Measurements from ENCODE around the gene RAPGEF1. TPM values are rescaled to one million over a fixed set of nuclear protein-coding genes. Genes with fewer than 3 reads are reported as not detected.
A peak's percentile ranks its signal among the peaks of the same experiment; 100 is the strongest.

Gene RAPGEF1
- polyA plus RNA-seq, 1 donor from 2014 or later, result 23.6 TPM

GRCh38 chr9:131590907-131591844, 148.7 kb downstream of the RAPGEF1 start:
- Histone ChIP-seq H3K4me3 (ENCODE audit: low read length) (no peak overlapping the region), H3K79me2 (replicated peaks; ENCODE audit: insufficient read depth, low read length) (no peaks in the 10 kb centered on the region), H3F3A (ENCODE audit: insufficient read depth, low read length, poor library complexity, severe bottlenecking) (no peaks in the 10 kb centered on the region), H3K4me2 (ENCODE audit: low read length) (no peak overlapping the region), H3K27me3 (ENCODE audit: insufficient read depth, low read depth, low read length) (no peaks in the 10 kb centered on the region), H4K20me1 (ENCODE audit: insufficient read depth) (no peaks in the 10 kb centered on the region), H3K9ac (ENCODE audit: low read length) (no peak overlapping the region), H3K36me3 (ENCODE audit: insufficient read depth, low read length) (no peaks in the 10 kb centered on the region), H3K9me3 (ENCODE audit: low read length) (no peaks in the 10 kb centered on the region), H3K9me2 (ENCODE audit: insufficient read depth, low read length) (no peaks in the 10 kb centered on the region), H3K27ac (ENCODE audit: low read length) (no peak overlapping the region), H2AFZ (ENCODE audit: low read depth, low read length) (no peak overlapping the region)
- peak; percentile 67 for TF ChIP-seq SMC3 (conservative IDR thresholded peaks at IDR 0.05; ENCODE audit: poor library complexity)
- peak; percentile 67 for TF ChIP-seq CTCF (IDR thresholded peaks at IDR 0.05; ENCODE audit: poor library complexity, severe bottlenecking)
- TF ChIP-seq RAD21 (conservative IDR thresholded peaks at IDR 0.05), result peak; percentile 70
- TF ChIP-seq EP300 (conservative IDR thresholded peaks at IDR 0.05; ENCODE audit: poor library complexity, severe bottlenecking), result no peak

- Histone ChIP-seq H3K36me3 (ENCODE audit: insufficient read depth, low read length) (no peaks in the 10 kb centered on the region), H3F3A (ENCODE audit: insufficient read depth, low read length, poor library complexity, severe bottlenecking) (no peaks in the 10 kb centered on the region), H3K27me3 (ENCODE audit: insufficient read depth, low read depth, low read length) (no peaks in the 10 kb centered on the region), H3K9ac (ENCODE audit: low read length) (no peak overlapping the region), H3K27ac (ENCODE audit: low read length) (no peak overlapping the region), H3K4me3 (ENCODE audit: low read length) (no peak overlapping the region), H3K4me2 (ENCODE audit: low read length) (no peak overlapping the region), H3K9me2 (ENCODE audit: insufficient read depth, low read length) (no peaks in the 10 kb centered on the region), H3K9me3 (ENCODE audit: low read length) (no peaks in the 10 kb centered on the region), H4K20me1 (ENCODE audit: insufficient read depth) (no peaks in the 10 kb centered on the region), H2AFZ (ENCODE audit: low read depth, low read length) (no peak overlapping the region), H3K79me2 (replicated peaks; ENCODE audit: insufficient read depth, low read length) (no peaks in the 10 kb centered on the region)
- TF ChIP-seq CTCF (IDR thresholded peaks at IDR 0.05; ENCODE audit: poor library complexity, severe bottlenecking), result no peak
- no peak for TF ChIP-seq EP300 (conservative IDR thresholded peaks at IDR 0.05; ENCODE audit: poor library complexity, severe bottlenecking)
- TF ChIP-seq SMC3 (conservative IDR thresholded peaks at IDR 0.05; ENCODE audit: poor library complexity), result no peak
- no peak for TF ChIP-seq TAF1 (IDR thresholded peaks at IDR 0.05; ENCODE audit: low read depth)
- no peak for TF ChIP-seq EZH2 (IDR thresholded peaks at IDR 0.05; ENCODE audit: borderline replicate concordance, insufficient read depth, low read length, poor library complexity, severe bottlenecking)
- no peak for TF ChIP-seq RAD21 (conservative IDR thresholded peaks at IDR 0.05)
- TF ChIP-seq POLR2AphosphoS5 (IDR thresholded peaks at IDR 0.05), result no peak
- TF ChIP-seq REST (IDR thresholded peaks at IDR 0.05; ENCODE audit: borderline replicate concordance), result no peak
- no peak for TF ChIP-seq MXI1 (conservative IDR thresholded peaks at IDR 0.05; ENCODE audit: poor library complexity, severe bottlenecking)
Measured at GRCh38 chr9:131590449-131590848, 149.4 kb downstream of the RAPGEF1 start.
